ENCODE measurements around the gene EPHA8. TPM values are rescaled to one million over a fixed set of nuclear protein-coding genes. Genes with fewer than 3 reads are reported as not detected.

Gene EPHA8
- total RNA-seq, 1 donor from 2014 or later = 0.24 TPM

DNA sequence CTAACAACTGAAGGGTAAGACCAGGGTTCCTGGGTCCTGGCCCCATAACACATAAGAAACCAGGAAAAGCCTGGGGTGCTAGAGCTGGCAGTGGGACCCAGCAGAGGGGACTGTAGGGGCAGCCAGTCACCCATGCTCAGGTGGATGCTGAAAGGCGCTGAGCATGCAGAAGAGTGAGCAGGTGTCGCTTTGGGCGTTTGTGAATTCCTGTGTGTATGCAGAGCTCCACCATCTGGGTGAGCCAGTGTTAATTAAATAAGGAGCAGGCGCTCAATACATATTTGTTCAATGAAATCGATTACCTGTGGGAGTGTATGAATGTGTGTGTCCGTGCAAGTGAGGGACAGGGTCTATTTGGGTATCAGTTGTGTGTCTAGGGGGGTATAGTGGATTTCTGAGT lies 73.6 kb downstream of the EPHA8 start:
- TF ChIP-seq, protein P1, sequence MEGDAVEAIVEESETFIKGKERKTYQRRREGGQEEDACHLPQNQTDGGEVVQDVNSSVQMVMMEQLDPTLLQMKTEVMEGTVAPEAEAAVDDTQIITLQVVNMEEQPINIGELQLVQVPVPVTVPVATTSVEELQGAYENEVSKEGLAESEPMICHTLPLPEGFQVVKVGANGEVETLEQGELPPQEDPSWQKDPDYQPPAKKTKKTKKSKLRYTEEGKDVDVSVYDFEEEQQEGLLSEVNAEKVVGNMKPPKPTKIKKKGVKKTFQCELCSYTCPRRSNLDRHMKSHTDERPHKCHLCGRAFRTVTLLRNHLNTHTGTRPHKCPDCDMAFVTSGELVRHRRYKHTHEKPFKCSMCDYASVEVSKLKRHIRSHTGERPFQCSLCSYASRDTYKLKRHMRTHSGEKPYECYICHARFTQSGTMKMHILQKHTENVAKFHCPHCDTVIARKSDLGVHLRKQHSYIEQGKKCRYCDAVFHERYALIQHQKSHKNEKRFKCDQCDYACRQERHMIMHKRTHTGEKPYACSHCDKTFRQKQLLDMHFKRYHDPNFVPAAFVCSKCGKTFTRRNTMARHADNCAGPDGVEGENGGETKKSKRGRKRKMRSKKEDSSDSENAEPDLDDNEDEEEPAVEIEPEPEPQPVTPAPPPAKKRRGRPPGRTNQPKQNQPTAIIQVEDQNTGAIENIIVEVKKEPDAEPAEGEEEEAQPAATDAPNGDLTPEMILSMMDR (IDR thresholded peaks at IDR 0.05; ENCODE audit: unreplicated experiment) = no peak
- Mint-ChIP-seq H3K27me3 (peaks cover 22% of the 10 kb centered on the region), H3K9me3 (ENCODE audit: low read depth) (no peaks in the 10 kb centered on the region), H3K27ac (no peak overlapping the region), H3K4me1 (ENCODE audit: low read depth) (peaks cover 6% of the 10 kb centered on the region), H3K4me3 (ENCODE audit: low read depth) (no peak overlapping the region), H3K36me3 (ENCODE audit: insufficient read depth) (no peaks in the 10 kb centered on the region)
- DNase-seq (ENCODE audit: low spot score, unreplicated experiment) = no peak

DNA sequence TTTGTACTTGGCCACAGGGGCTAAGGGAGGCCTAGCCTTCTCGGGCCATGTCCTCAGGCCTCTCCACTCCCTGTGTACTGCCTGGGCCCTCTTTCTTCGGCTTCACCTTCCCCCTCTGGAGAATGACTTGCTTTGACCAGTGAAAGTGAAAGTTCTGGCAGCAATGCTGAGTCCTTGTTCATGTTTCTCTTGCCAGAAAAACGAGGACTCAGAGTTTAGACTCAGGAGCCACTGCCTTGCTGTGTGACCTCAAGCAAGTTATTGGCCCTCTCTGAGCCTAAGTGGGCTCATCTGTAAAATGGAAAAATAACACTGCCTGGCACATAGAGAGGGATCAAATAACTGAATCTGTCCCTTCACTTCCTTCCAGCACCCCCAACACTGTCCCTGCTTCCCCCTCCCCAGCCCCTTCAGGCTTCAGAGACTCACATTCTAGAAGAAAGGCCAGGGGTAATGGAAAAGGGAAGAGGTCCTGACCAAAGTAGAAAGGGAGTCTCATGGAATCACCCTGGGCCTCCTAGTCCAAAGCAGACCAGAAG lies 74.7 kb downstream of the EPHA8 start:
- Mint-ChIP-seq H3K4me3 (ENCODE audit: low read depth) (no peak overlapping the region), H3K4me1 (ENCODE audit: low read depth) (peaks cover 6% of the 10 kb centered on the region)
- TF ChIP-seq, protein P1 (IDR thresholded peaks at IDR 0.05; ENCODE audit: unreplicated experiment) = no peak

DNA sequence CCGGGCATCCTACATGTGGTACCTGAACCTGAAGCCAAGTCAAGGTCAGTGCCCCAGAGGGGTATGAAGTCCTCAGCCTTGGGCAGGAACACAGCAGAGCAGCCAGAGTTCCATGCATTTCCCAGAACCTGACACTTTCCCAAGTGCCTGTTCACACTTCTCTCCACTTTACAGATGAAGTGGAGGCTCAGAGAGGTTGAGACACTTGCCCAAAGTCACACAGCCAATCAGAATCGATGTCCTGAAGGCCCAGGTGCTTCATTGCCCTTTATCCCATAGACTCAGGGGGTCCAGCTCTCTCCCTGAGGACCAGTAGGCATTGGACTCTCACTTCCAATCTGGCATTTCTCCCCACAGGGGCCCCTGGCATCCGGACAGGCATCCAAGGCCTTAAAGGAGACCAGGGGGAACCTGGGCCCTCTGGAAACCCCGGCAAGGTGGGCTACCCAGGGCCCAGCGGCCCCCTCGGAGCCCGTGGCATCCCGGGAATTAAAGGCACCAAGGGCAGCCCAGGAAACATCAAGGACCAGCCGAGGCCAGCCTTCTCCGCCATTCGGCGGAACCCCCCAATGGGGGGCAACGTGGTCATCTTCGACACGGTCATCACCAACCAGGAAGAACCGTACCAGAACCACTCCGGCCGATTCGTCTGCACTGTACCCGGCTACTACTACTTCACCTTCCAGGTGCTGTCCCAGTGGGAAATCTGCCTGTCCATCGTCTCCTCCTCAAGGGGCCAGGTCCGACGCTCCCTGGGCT lies 75.4 kb downstream of the EPHA8 start:
- H3K4me1 Mint-ChIP-seq (ENCODE audit: low read depth) = peaks cover 6% of the 10 kb centered on the region
- H3K27me3 Mint-ChIP-seq = peaks cover 19% of the 10 kb centered on the region
- TF ChIP-seq, protein P1 (IDR thresholded peaks at IDR 0.05; ENCODE audit: unreplicated experiment) = no peak
- H3K4me3 Mint-ChIP-seq (ENCODE audit: low read depth) = no peak overlapping the region
- no peak for DNase-seq (ENCODE audit: low spot score, unreplicated experiment)
- no peaks in the 10 kb centered on the region for H3K9me3 Mint-ChIP-seq (ENCODE audit: low read depth)
- H3K27ac Mint-ChIP-seq = no peak overlapping the region
- no peaks in the 10 kb centered on the region for H3K36me3 Mint-ChIP-seq (ENCODE audit: insufficient read depth)

More for the DNA sequence above, 74.7 kb downstream of the EPHA8 start:
- Mint-ChIP-seq H3K36me3 (ENCODE audit: insufficient read depth) (no peaks in the 10 kb centered on the region), H3K27me3 (peaks cover 22% of the 10 kb centered on the region), H3K9me3 (ENCODE audit: low read depth) (no peaks in the 10 kb centered on the region), H3K27ac (no peak overlapping the region)
- DNase-seq (ENCODE audit: low spot score, unreplicated experiment) = no peak

DNA sequence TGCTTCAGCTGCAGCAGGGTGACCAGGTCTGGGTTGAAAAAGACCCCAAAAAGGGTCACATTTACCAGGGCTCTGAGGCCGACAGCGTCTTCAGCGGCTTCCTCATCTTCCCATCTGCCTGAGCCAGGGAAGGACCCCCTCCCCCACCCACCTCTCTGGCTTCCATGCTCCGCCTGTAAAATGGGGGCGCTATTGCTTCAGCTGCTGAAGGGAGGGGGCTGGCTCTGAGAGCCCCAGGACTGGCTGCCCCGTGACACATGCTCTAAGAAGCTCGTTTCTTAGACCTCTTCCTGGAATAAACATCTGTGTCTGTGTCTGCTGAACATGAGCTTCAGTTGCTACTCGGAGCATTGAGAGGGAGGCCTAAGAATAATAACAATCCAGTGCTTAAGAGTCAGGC lies 76.0 kb downstream of the EPHA8 start:
- peaks cover 6% of the 10 kb centered on the region for H3K4me1 Mint-ChIP-seq (ENCODE audit: low read depth)
- no peak for DNase-seq (ENCODE audit: low spot score, unreplicated experiment)
- H3K4me3 Mint-ChIP-seq (ENCODE audit: low read depth) = no peak overlapping the region
- H3K27me3 Mint-ChIP-seq = peaks cover 16% of the 10 kb centered on the region
- TF ChIP-seq, protein P1 (IDR thresholded peaks at IDR 0.05; ENCODE audit: unreplicated experiment) = no peak
- no peaks in the 10 kb centered on the region for H3K9me3 Mint-ChIP-seq (ENCODE audit: low read depth)
- no peak overlapping the region for H3K27ac Mint-ChIP-seq
- H3K36me3 Mint-ChIP-seq (ENCODE audit: insufficient read depth) = no peaks in the 10 kb centered on the region

DNA sequence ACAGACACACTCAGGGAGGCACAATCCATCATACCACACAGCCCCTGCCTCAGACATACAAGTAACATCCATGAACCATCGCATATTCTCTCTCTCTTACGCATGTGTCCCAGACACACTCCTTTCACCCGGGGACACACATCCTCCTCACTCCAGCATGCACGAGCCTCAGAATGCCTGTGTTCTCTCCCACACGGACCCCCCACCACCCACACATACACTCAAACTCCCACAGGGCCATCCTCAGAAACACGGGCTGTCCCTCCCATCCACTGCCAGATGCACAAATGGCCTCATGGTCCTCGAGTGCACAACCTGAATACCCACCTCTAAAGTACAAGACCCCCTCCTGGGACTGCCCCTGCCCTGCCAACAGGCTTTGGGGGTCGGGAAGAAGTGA lies 78.0 kb downstream of the EPHA8 start:
- H3K27ac Mint-ChIP-seq = no peak overlapping the region
- H3K27me3 Mint-ChIP-seq = peaks cover 26% of the 10 kb centered on the region
- H3K4me1 Mint-ChIP-seq (ENCODE audit: low read depth) = peaks cover 6% of the 10 kb centered on the region

More for the DNA sequence above, 78.0 kb downstream of the EPHA8 start:
- no peaks in the 10 kb centered on the region for H3K36me3 Mint-ChIP-seq (ENCODE audit: insufficient read depth)
- TF ChIP-seq, protein P1 (IDR thresholded peaks at IDR 0.05; ENCODE audit: unreplicated experiment) = no peak
- DNase-seq (ENCODE audit: low spot score, unreplicated experiment) = no peak
- no peaks in the 10 kb centered on the region for H3K9me3 Mint-ChIP-seq (ENCODE audit: low read depth)
- H3K4me3 Mint-ChIP-seq (ENCODE audit: low read depth) = no peak overlapping the region
